Large intestine (tissue), 3 donors: Measurements from ENCODE around the gene TYROBP. TPM values are rescaled to one million over a fixed set of nuclear protein-coding genes. Genes with fewer than 3 reads are reported as not detected.

Experiments used
- DNase-seq, 2 donors: peaks; one replicate each; pipeline versions ENCODE4 v3.0.0 to v3.0.0-alpha.2; 2013
- H3K27ac ChIP-seq: one replicate; pipeline ENCODE4 v1.5.1; 2013; ENCODE audit warnings: low read length
- H3K27me3 ChIP-seq: 2 replicates; pipeline ENCODE4 v1.6.1; 2013; ENCODE audit warnings: low read length; ENCODE audit not compliant: control insufficient read depth, insufficient read depth
- H3K36me3 ChIP-seq: 2 replicates; pipeline ENCODE4 v1.6.1; 2013; ENCODE audit warnings: low read length; ENCODE audit not compliant: control insufficient read depth, insufficient read depth
- H3K4me1 ChIP-seq: one replicate; pipeline ENCODE4 v1.6.1; 2013; ENCODE audit warnings: low read length; ENCODE audit not compliant: control insufficient read depth, insufficient read depth
- H3K4me3 ChIP-seq: one replicate; pipeline ENCODE4 v1.5.1; 2013; ENCODE audit warnings: low read length
- H3K9me3 ChIP-seq: one replicate; pipeline ENCODE4 v1.6.1; 2013; ENCODE audit warnings: mild to moderate bottlenecking, low read depth, low read length, moderate library complexity; ENCODE audit not compliant: control insufficient read depth
- WGBS: methylation state at CpG from one replicate; pipeline ENCODE4 v1.1.5; 2013; ENCODE audit warnings: low lambda C conversion rate; ENCODE audit not compliant: insufficient coverage; 5-methylcytosine and 5-hydroxymethylcytosine counted together
- polyA plus RNA-seq: library from polyadenylated mRNA; unstranded; fragments of 120-200 nt; gene quantifications from one replicate; pipeline ENCODE4 v1.2.1, GENCODE V29; 2013

TYROBP gene
- polyA plus RNA-seq, 1 donor: 41.8 TPM

DNA sequence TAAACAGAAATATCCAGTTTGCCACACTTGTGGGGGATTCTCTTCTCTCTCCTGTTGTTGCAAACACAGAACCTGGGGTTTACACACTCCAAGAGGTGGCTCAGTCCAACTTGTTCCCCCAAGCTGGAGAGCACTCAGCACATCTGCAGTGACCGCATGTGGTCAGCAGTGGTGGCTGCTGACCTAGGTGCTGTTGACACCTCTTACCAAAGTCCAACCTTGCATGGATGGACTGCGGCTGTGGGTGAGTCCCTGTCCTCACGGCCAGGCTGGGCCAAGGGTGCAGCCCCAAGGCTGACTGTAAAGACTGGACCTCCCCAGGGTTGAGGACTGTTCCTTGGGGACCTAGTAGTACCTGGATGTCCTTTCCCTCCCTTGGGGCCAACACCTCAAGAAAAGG, 34.1 kb upstream of the TYROBP start:
- Histone ChIP-seq H3K27me3 (no peaks in the 10 kb centered on the region), H3K27ac (no peak overlapping the region), H3K4me1 (peaks cover 2% of the 10 kb centered on the region), H3K36me3 (peaks cover 9% of the 10 kb centered on the region), H3K4me3 (no peak overlapping the region), H3K9me3 (peaks cover 9% of the 10 kb centered on the region)
- WGBS: no CpG with 5 or more reads among the region's 3 CpGs
- no peak for DNase-seq

GRCh38 chr19:35940839-35941238, 32.7 kb upstream of the TYROBP start:
- no peak for DNase-seq
- Histone ChIP-seq H3K27me3 (no peaks in the 10 kb centered on the region), H3K4me1 (peaks cover 9% of the 10 kb centered on the region), H3K4me3 (no peak overlapping the region), H3K27ac (no peak overlapping the region), H3K9me3 (peaks cover 9% of the 10 kb centered on the region), H3K36me3 (peaks cover 9% of the 10 kb centered on the region)
- 78% methylated on average over 3 of the region's 4 CpGs for WGBS

DNA sequence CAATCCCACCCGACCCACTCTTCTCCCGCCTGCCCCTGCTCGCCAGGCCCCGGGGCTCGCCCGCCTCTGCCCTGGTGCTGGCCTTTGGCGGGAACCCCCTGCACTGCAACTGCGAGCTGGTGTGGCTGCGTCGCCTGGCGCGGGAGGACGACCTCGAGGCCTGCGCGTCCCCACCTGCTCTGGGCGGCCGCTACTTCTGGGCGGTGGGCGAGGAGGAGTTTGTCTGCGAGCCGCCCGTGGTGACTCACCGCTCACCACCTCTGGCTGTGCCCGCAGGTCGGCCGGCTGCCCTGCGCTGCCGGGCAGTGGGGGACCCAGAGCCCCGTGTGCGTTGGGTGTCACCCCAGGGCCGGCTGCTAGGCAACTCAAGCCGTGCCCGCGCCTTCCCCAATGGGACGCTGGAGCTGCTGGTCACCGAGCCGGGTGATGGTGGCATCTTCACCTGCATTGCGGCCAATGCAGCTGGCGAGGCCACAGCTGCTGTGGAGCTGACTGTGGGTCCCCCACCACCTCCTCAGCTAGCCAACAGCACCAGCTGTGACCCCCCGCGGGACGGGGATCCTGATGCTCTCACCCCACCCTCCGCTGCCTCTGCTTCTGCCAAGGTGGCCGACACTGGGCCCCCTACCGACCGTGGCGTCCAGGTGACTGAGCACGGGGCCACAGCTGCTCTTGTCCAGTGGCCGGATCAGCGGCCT, 32.1 kb upstream of the TYROBP start:
- Histone ChIP-seq H3K36me3 (peaks cover 9% of the 10 kb centered on the region), H3K4me3 (no peak overlapping the region), H3K9me3 (peaks cover 9% of the 10 kb centered on the region), H3K27ac (no peak overlapping the region), H3K27me3 (no peaks in the 10 kb centered on the region), H3K4me1 (peaks cover 15% of the 10 kb centered on the region)
- no peak for DNase-seq
- WGBS: no CpG with 5 or more reads among the region's 51 CpGs

- Histone ChIP-seq H3K4me3 (no peak overlapping the region), H3K4me1 (peaks cover 18% of the 10 kb centered on the region), H3K9me3 (peaks cover 9% of the 10 kb centered on the region), H3K36me3 (peaks cover 7% of the 10 kb centered on the region), H3K27ac (no peak overlapping the region), H3K27me3 (no peaks in the 10 kb centered on the region)
- no peak for DNase-seq
- no CpG with 5 or more reads among the region's 55 CpGs for WGBS
Observed at GRCh38 chr19:35939307-35940077, 31.4 kb upstream of the TYROBP start.

DNA sequence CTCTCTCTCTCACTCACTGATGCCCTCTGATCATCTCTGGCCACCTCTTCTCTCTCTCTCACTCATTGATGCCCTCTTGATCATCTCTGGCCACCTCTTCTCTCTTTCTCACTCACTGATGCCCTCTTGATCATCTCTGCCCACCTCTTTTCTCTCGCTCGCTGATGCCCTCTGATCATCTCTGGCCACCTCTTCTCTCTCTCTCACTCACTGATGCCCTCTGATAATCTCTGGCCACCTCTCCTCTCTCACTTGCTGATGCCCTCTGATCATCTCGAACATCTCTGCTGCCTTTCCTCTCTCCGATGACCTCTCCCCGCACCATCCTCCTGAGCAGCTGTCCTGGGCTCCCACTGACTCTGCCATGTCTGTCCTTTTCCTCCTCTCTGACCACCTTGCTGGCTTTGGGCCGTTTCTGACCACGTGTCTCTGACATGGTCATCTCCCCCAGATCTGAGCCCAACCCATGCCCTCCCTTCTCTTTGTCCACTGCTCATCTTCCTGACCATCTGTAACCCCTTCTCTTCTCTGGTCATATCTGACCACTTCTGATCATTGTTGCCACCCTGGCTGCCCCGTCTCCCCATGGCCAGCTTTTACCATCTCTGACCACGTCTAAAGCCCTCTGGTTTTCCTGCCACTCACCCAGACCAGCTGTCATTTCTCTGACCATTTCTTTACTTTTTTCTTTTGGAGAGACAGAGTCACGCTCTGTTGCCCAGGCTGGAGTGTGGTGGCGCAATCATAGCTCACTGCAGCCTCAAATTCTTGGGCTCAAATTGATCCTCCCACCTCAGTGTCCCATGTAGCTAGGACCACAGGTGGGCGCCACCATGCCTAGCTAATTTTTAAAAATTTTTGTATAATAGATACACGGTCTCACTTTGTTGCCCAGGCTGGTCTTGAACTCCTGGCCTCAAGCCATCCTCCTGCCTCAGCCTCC, 30.5 kb upstream of the TYROBP start:
- no peaks in the 10 kb centered on the region for H3K27me3 ChIP-seq
- H3K4me3 ChIP-seq: no peak overlapping the region
- peaks cover 18% of the 10 kb centered on the region for H3K4me1 ChIP-seq
- 83% methylated on average over 4 of the region's 13 CpGs for WGBS
- no peak overlapping the region for H3K27ac ChIP-seq
- peaks cover 7% of the 10 kb centered on the region for H3K36me3 ChIP-seq
- H3K9me3 ChIP-seq: peaks cover 9% of the 10 kb centered on the region
- DNase-seq: no peak

- H3K4me1 ChIP-seq: peaks cover 18% of the 10 kb centered on the region
- H3K9me3 ChIP-seq: peaks cover 9% of the 10 kb centered on the region
- no peak overlapping the region for H3K27ac ChIP-seq
- H3K27me3 ChIP-seq: no peaks in the 10 kb centered on the region
- WGBS: 66% methylated on average over 6 of the region's 14 CpGs
- H3K36me3 ChIP-seq: peaks cover 7% of the 10 kb centered on the region
- H3K4me3 ChIP-seq: peak overlapping the region; percentile 56
- DNase-seq: peak in 1 of 2 donors; percentile 20
Observed at GRCh38 chr19:35937345-35938281, 29.5 kb upstream of the TYROBP start.

DNA sequence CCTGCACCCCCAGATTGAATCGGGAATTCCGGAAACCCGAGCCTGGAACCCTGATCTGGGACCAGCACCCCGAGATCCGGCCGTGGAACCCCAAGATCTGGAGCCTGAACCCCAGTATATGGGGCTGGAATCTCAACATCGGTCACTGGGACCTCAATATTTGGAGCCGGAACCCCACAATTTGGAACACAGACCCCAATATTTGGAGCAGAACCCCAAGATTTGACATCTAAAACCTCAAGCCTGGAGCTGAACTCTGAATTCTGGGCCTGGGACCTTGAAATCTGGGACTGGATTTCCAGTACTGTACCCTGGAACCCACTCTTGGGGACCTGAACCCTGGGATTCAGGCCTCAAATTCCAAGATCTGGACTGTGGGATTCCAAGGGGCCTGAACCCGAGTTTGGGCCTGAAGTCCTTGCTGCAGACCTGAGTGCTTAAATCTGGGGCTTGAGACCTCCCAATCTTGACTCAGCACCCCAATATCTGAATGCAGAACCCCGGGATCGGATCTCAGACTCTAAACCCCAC, 28.7 kb upstream of the TYROBP start:
- Histone ChIP-seq H3K27me3 (no peaks in the 10 kb centered on the region), H3K27ac (no peak overlapping the region)
- WGBS: no CpG with 5 or more reads among the region's 11 CpGs

GRCh38 chr19:35935911-35936737, 28.0 kb upstream of the TYROBP start, which contains the start of gene LRFN3:
LRFN3 (plus strand) TSS chr19:35936374; CDS start chr19:35939426, 3,052 bp downstream.
- Histone ChIP-seq H3K4me1 (peaks cover 18% of the 10 kb centered on the region), H3K36me3 (peaks cover 7% of the 10 kb centered on the region), H3K27me3 (no peaks in the 10 kb centered on the region), H3K27ac (no peak within 1 kb of the TSS), H3K4me3 (peak within 1 kb of the TSS; percentile 57), H3K9me3 (peaks cover 9% of the 10 kb centered on the region)
- DNase-seq: peak; percentile 61 to 75
- WGBS: 17% methylated on average over 1 of the region's 68 CpGs

More for the DNA sequence above, 28.7 kb upstream of the TYROBP start:
- Histone ChIP-seq H3K36me3 (peaks cover 7% of the 10 kb centered on the region), H3K4me3 (peak overlapping the region; percentile 56), H3K4me1 (peaks cover 18% of the 10 kb centered on the region), H3K9me3 (peaks cover 9% of the 10 kb centered on the region)
- no peak for DNase-seq
